ENCODE data around the gene MKI67. TPM values are rescaled to one million over a fixed set of nuclear protein-coding genes. Genes with fewer than 3 reads are reported as not detected.

Gene MKI67
- total RNA-seq, 1 experiment from 2014 or later = 22.9 TPM

DNA sequence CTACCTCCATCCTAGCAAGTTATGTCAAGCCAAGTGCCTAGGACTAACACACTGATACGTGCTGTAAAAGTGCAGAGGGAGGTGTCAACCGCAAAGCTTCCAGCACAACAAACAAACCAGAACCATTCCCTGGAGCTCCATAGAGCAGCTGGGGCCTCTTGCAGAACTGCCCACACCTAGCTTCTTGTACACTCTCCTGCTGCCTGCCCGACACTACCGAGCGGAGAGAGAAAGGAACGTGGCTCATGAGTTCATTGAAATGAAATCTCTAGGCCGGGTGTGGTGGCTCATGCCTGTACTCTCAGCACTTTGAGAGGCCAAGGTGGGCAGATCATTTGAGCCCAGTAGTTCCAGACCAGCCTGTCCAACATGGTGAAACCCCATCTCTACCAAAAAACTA lies 73.5 kb downstream of the MKI67 start:
- DNase-seq (ENCODE audit: low spot score) = no peak

DNA sequence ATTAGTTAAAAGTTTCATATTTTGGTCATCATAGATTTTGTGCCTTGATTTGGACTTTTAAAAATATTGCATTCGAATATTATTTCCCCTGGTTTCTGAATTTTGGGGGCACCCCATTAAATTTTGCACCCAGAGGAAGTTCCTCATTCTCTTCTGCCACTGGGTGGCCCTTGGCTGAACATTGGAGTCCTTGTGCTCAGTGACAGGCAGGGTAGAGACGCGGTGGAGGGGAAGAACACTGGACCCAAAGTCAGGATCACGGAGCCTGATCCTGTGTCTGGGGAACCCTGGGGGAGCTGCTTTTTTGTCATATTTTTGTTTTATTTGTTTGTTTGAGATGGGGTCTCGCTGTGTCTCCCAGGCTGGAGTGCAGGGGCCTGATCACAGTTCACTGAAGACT lies 74.7 kb downstream of the MKI67 start:
- DNase-seq (ENCODE audit: low spot score) = no peak

DNA sequence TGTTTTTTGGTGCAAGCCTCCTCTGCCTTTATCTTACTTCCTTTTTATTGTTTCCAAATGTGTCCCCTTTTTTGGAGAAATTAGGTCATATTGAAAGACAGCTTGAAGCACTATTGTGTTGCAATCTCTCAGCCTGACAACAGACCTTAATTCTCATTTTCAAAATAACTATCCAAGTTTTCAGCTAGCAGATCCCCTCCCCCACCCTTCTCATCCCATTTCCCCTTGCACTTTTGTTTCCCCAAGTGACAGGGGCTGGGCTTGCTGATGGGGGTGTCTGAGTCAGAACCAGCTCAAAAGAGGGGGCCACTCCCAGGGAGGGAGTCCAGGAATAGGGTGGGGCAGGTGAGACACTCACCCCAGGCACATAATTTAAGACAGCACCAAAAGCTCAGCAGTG lies 75.3 kb downstream of the MKI67 start:
- DNase-seq (ENCODE audit: low spot score) = no peak

DNA sequence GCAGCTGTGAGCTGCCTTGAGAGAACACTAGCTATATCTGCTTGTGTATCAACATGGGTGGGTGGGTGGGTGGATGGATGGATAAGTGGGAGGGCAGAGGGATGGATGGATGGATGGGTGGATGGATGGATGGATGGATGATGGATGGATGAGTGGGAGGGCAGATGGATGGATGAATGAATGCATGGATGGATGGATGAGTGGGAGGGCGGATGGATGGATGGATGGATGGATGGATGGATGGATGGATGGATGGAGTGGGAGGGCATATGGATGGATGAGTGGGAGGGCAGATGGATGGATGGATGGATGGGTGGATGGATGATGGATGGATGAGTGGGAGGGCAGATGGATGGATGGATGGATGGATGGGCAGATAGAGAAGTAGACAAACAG lies 76.1 kb downstream of the MKI67 start:
- no peak for DNase-seq (ENCODE audit: low spot score)

DNA sequence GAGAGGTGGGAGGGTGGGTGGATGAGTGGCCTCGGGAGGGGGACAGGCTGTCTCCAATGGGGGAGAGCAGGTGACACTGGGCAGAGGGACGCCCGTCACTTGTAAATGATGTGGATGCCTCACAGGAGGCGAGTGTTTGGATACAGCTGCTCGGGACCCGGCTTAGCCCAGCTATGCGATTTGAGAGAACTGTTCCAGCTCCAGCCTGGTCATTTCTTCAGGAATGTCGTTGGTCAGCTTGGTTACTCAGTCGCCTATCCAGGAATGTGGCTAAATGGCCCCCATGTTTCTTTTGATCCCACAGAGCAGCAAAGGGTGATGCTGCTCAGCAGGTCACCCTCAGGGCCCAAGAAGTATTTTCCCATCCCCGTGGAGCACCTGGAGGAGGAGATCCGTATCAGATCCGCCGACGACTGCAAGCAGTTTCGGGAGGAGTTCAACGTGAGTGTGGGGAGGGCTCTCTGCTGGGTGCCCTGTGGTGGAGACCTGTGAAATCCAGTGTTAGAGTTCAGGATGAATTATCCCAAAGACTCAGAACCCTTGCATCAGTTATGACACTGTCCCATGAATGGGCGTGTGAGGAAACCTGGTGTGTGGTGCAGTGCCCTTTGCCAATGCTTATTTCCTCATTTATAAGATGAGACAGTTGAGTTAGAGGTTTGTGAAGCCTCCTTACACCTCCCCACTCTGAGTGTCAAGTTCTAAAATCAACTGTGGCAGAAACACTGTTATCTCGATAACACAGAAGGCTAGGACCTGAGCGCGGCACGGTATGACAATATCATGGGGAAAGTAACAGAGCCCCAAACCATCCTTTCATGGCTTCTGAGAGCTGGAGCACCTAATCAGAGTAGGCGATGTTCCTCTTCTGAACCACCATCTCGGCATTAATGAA lies 76.8 kb downstream of the MKI67 start:
- DNase-seq (ENCODE audit: low spot score) = no peak

DNA sequence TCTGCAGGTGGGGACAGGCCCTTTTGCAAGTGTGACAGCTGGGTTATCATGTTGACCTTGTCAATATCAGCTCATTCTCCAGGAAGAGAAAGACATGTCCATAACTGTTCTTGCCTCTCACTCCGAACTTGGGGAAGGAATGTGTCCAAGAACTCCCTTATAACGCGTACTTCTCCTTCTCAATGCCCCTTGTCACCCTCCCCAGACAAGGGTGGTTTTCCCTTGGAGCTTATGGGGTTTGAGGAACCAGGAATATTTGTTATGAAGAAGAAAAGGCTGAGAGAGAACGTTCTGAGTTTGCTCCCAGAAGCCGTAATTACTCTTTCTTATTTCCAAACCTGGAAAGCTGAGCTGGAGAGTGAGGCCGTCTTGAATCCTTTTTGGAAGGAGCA lies 77.4 kb downstream of the MKI67 start:
- DNase-seq (ENCODE audit: low spot score) = no peak

DNA sequence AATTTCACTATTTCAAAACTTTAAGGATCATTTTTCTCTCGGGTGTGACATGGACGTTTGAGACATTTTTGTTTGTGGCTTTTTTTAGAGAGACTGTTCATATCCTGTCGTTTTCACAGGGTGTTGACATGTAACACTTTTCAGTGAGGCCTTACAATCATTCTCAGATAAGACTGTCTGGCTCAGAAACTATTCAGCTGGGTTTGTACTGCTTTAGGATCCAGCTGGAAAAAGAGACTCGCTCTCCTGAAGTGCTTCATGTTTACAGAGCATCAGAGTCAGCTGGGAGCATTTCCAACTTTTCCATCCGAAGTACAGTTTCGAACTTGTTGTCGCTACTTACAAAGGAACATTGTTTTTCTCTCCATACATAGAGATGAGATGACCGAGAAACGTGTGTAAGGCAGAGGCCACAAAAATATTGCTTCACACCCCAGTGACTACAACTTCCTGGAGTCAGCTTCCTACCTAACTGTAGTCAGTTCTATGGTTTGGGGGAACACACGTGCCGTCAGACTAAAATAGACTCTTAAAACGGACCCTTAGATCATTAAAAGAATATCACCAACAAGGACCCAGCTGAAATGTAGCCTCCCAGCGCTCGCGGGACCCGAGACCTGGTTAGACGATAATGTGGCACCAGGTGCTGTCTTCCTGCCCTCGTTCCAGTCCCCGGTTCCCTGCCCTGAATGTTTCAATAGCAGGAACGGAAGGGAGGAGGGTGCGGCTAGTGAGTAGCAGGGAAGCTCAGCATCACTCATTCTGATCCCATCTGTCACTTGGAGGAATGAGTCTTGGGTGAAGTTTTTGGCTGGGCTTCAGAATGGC lies 78.0 kb downstream of the MKI67 start:
- no peak for DNase-seq (ENCODE audit: low spot score)

DNA sequence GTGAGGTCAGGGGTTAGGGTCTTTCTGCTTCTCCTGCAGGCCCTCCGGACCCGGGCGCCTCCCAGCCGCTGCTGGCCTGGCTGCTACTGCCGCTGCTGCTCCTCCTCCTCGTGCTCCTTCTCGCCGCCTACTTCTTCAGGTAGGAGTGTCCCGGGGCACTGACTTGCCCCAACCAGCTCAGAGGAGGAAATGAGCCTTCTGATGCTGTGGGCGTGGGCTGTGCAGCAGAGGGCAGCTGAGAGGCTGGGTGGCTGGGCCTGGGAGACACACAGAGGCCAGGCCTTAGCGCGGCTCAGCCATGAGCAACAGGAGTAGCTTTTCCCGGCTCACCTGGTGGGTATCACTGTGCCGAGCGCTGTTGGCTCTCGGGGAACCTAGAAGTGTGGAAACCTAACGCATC lies 78.9 kb downstream of the MKI67 start:
- DNase-seq (ENCODE audit: low spot score) = peak; percentile 65

DNA sequence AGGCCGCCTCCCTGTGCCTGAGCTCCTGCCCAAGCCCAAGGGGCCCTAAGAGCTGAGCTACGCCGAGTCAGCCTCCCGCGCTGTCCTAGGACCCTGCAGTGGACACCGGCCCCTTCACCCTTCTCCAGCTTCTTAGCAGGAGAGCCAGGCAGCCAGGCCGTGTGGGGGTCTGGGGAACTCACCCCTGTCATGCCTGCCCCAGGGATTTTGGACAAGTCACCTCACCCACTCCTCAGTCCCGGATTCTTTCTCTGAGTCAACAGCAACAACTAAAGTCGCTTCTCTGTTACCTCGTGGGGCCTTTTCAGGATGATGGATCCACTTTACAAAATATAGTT lies 79.3 kb downstream of the MKI67 start:
- no peak for DNase-seq (ENCODE audit: low spot score)

Other genes starting within 250 kb of the MKI67 start
- gene CLRN3, start 233.5 kb downstream of the MKI67 start, total RNA-seq (2014; rRNA removed; shearing (Covaris generic)) = 0.31 TPM in 1 of 2 replicates, not detected in the other
- gene PTPRE, start 219.3 kb downstream of the MKI67 start, total RNA-seq (2014; rRNA removed; shearing (Covaris generic)) = 3.8 and 4.7 TPM in 2 replicates